Karpas-422 (cell line): ENCODE measurements around the gene TENM4. TPM values are rescaled to one million over a fixed set of nuclear protein-coding genes. Genes with fewer than 3 reads are reported as not detected.

Source experiments
- DNase-seq: peaks from one replicate; pipeline ENCODE4 v3.0.0-alpha.2; 2015
- H2AFZ ChIP-seq: fragments of 200-600 bp; sonication (generic); 2 replicates; pipeline ENCODE4 v1.6.1; 2014; ENCODE audit warnings: antibody characterized with exemption, low read length, mixed read lengths
- H3K27ac ChIP-seq: fragments of 200-600 bp; sonication (generic); 2 replicates; pipeline ENCODE4 v1.5.1; 2014; ENCODE audit warnings: mild to moderate bottlenecking, low read length, moderate library complexity
- H3K27me3 ChIP-seq: fragments of 200-600 bp; sonication (generic); 2 replicates; pipeline ENCODE4 v1.6.1; 2014; ENCODE audit warnings: low read length, mixed read lengths
- H3K36me3 ChIP-seq: fragments of 200-600 bp; sonication (generic); 2 replicates; pipeline ENCODE4 v1.6.1; 2014; ENCODE audit warnings: low read length, mixed read lengths; ENCODE audit not compliant: insufficient read depth
- H3K4me1 ChIP-seq: fragments of 200-600 bp; sonication (generic); 2 replicates; pipeline ENCODE4 v1.6.1; 2014; ENCODE audit warnings: mild to moderate bottlenecking, low read length, mixed read lengths
- H3K4me2 ChIP-seq: fragments of 200-600 bp; sonication (generic); 2 replicates; pipeline ENCODE4 v1.6.1; 2014; ENCODE audit warnings: low read length, low read depth, mild to moderate bottlenecking; ENCODE audit not compliant: poor library complexity, severe bottlenecking
- H3K4me3 ChIP-seq: fragments of 200-600 bp; sonication (generic); 2 replicates; pipeline ENCODE4 v1.5.1; 2014; ENCODE audit warnings: mild to moderate bottlenecking, antibody characterized with exemption, low read length, mixed read lengths
- H3K79me2 ChIP-seq: fragments of 200-600 bp; sonication (generic); 2 replicates; pipeline ENCODE4 v1.6.1; 2014; ENCODE audit warnings: mild to moderate bottlenecking, low read length, mixed read lengths
- H3K9ac ChIP-seq: fragments of 200-600 bp; sonication (generic); 2 replicates; pipeline ENCODE4 v1.6.0; 2014; ENCODE audit warnings: low read length
- H3K9me2 ChIP-seq: fragments of 200-600 bp; sonication (generic), shearing (Covaris generic); replicated peaks from 2 replicates; pipeline ENCODE4 v1.6.0; 2014; ENCODE audit warnings: mild to moderate bottlenecking, low read length, moderate library complexity; ENCODE audit not compliant: insufficient read depth
- H3K9me3 ChIP-seq: fragments of 300-700, 200-600 bp; sonication (generic); 2 replicates; pipeline ENCODE4 v1.6.1; 2014; ENCODE audit warnings: low read length, mixed read lengths
- H4K20me1 ChIP-seq: fragments of 200-600 bp; sonication (generic); 2 replicates; pipeline ENCODE4 v1.6.1; 2014; ENCODE audit warnings: mild to moderate bottlenecking, antibody characterized with exemption, low read length, low read depth; ENCODE audit not compliant: insufficient read depth
- small RNA-seq: library from RNA; depleted of rRNA; stranded (forward); fragments of <200 nt; gene quantifications from one replicate; pipeline ENCODE3, GENCODE V24; 2014
- total RNA-seq: library from RNA; depleted of rRNA; stranded (reverse); fragments of >200 nt; shearing (Covaris generic); gene quantifications from 2 replicates; pipeline ENCODE4 v1.2.3, GENCODE V29; 2014; ENCODE audit warnings: low replicate concordance

TENM4 gene
- total RNA-seq, 1 experiment from 2014 or later, result not detected

- Histone ChIP-seq H3K27me3 (no peaks in the 10 kb centered on the region), H3K9ac (no peak overlapping the region), H3K27ac (no peak overlapping the region), H3K4me3 (no peak overlapping the region), H3K9me3 (no peaks in the 10 kb centered on the region), H3K4me2 (no peak overlapping the region), H3K36me3 (no peaks in the 10 kb centered on the region), H3K4me1 (no peaks in the 10 kb centered on the region), H4K20me1 (no peaks in the 10 kb centered on the region), H3K79me2 (no peaks in the 10 kb centered on the region), H2AFZ (no peak overlapping the region), H3K9me2 (no peaks in the 10 kb centered on the region)
- no peak for DNase-seq
Observed at GRCh38 chr11:78603792-78604191, 837.0 kb downstream of the TENM4 start.

Small RNA genes within 50 kb of the gene (small RNA-seq; reads per million reads assigned to genes)
- not detected for gene MIR5579
- gene MIR708, result 2.1 reads per million, percentile 55 among the genes with 10 or more reads in this experiment
